Liver (tissue), 9 donors: ENCODE data around the gene CALY. TPM values are rescaled to one million over a fixed set of nuclear protein-coding genes. Genes with fewer than 3 reads are reported as not detected.
A peak's percentile ranks its signal among the peaks of the same experiment; 100 is the strongest.

Source experiments
- DNase-seq: peaks from one replicate; pipeline ENCODE4 v3.0.0-alpha.2; 2017; ENCODE audit warnings: low spot score
- H3K27ac ChIP-seq, 2 donors: one replicate each; pipeline ENCODE4 v1.7.0; 2013; ENCODE audit warnings: inconsistent platforms in 2 of 2, low read length in 2 of 2, control low read depth in 1 of 2, low read depth in 1 of 2, mild to moderate bottlenecking in 1 of 2
- H3K27me3 ChIP-seq, 4 donors: one replicate each; pipeline versions ENCODE4 v1.6.1 to v1.7.0; 2013; ENCODE audit warnings: low read length in 3 of 4, inconsistent platforms in 1 of 4, mild to moderate bottlenecking in 1 of 4, moderate library complexity in 1 of 4; ENCODE audit not compliant: control insufficient read depth in 4 of 4, insufficient read depth in 4 of 4
- H3K36me3 ChIP-seq, 4 donors: one replicate each; pipeline versions ENCODE4 v1.6.1 to v1.7.0; 2013; ENCODE audit warnings: low read length in 3 of 4, mild to moderate bottlenecking in 3 of 4, low read depth in 1 of 4, moderate library complexity in 1 of 4; ENCODE audit not compliant: control insufficient read depth in 4 of 4, insufficient read depth in 3 of 4
- H3K4me1 ChIP-seq, 4 donors: one replicate each; pipeline versions ENCODE4 v1.6.1 to v1.7.0; 2013; ENCODE audit warnings: low read length in 3 of 4, mild to moderate bottlenecking in 3 of 4, moderate library complexity in 1 of 4; ENCODE audit not compliant: control insufficient read depth in 4 of 4, insufficient read depth in 4 of 4
- H3K4me3 ChIP-seq, 3 donors: one replicate each; pipeline versions ENCODE4 v1.6.1 to v1.7.0; 2013; ENCODE audit warnings: low read length in 3 of 3, control low read depth in 1 of 3, low read depth in 1 of 3, mild to moderate bottlenecking in 1 of 3
- H3K9ac ChIP-seq, 2 donors: one replicate each; pipeline ENCODE4 v1.7.0; 2013; ENCODE audit warnings: low read length in 2 of 2, mild to moderate bottlenecking in 2 of 2, moderate library complexity in 2 of 2, control low read depth in 1 of 2, low read depth in 1 of 2
- H3K9me3 ChIP-seq, 4 donors: one replicate each; pipeline versions ENCODE4 v1.6.1 to v1.7.0; 2013; ENCODE audit warnings: low read length in 3 of 4; ENCODE audit not compliant: control insufficient read depth in 4 of 4
- EGR1 ChIP-seq, 2 donors: IDR thresholded peaks; 2 replicates each; pipeline ENCODE4 v1.6.1; 2016 to 2018; ENCODE audit warnings: antibody characterized with exemption in 2 of 2, low read depth in 2 of 2
- GABPA ChIP-seq, 2 donors: IDR thresholded peaks in 1 of 2; conservative IDR thresholded peaks in 1 of 2; 2 replicates each; pipeline ENCODE4 v1.6.1; 2016; ENCODE audit warnings: antibody characterized with exemption in 2 of 2, mild to moderate bottlenecking in 1 of 2, moderate library complexity in 1 of 2
- HNF4G ChIP-seq: IDR thresholded peaks from 2 replicates; pipeline ENCODE4 v1.6.1; 2016; ENCODE audit warnings: antibody characterized with exemption
- RXRA ChIP-seq, 2 donors: IDR thresholded peaks; 2 replicates each; pipeline ENCODE4 v1.6.1; 2017 to 2018; ENCODE audit warnings: antibody characterized with exemption in 2 of 2, mild to moderate bottlenecking in 1 of 2
- SP1 ChIP-seq: IDR thresholded peaks from 2 replicates; pipeline ENCODE4 v1.6.1; 2018; ENCODE audit warnings: antibody characterized with exemption, mild to moderate bottlenecking
- WGBS: extraction: QIAGEN DNeasy Blood & Tissue Kit; methylation state at CpG from one replicate; pipeline ENCODE4 v1.1.7; 2013; 5-methylcytosine and 5-hydroxymethylcytosine counted together
- polyA plus RNA-seq, 2 donors: library from polyadenylated mRNA; stranded (reverse) in 1 of 2; unstranded in 1 of 2; fragments of 200-250 nt in 1 of 2; fragments of >200 nt in 1 of 2; fragmentation: Nextera tagmentation in 1 of 2; extraction: Ambion mirVana in 1 of 2; gene quantifications; one replicate each; pipeline versions ENCODE4 v1.2.1 to v1.2.3, GENCODE V29; 2013 to 2015
- total RNA-seq, 2 donors: library from RNA; depleted of rRNA; stranded (reverse); fragments of >200 nt; gene quantifications; one replicate each; pipeline ENCODE4 v1.2.3, GENCODE V29; 2014
- TF ChIP-seq, protein P1 (sequence below): IDR thresholded peaks from 2 replicates; pipeline ENCODE4 v1.6.1; 2016; ENCODE audit warnings: antibody characterized with exemption
- TF ChIP-seq, protein P2 (sequence below): IDR thresholded peaks from 2 replicates; pipeline ENCODE4 v1.6.1; 2016; ENCODE audit warnings: antibody characterized with exemption, mild to moderate bottlenecking
- TF ChIP-seq, protein P3 (sequence below): IDR thresholded peaks from 2 replicates; pipeline ENCODE4 v1.6.1; 2016; ENCODE audit warnings: antibody characterized with exemption
- TF ChIP-seq, protein P4 (sequence below): fragments of 150-350 bp; IDR thresholded peaks from 2 replicates; pipeline ENCODE4 v1.5.1; 2017; ENCODE audit warnings: improper control_type of control experiment, low read depth, low read length; ENCODE audit not compliant: missing input control
- TF ChIP-seq, protein P5 (sequence below): IDR thresholded peaks from 2 replicates; pipeline ENCODE4 v1.6.1; 2016; ENCODE audit warnings: antibody characterized with exemption
- donor health status: healthy.
- donor health status: healthy.
- donor health status: healthy.
- donor health status: healthy.
- donor health status: healthy.

CALY gene
- total and polyA plus RNA-seq, 4 donors: 0.07 TPM; not detected in 3

DNA sequence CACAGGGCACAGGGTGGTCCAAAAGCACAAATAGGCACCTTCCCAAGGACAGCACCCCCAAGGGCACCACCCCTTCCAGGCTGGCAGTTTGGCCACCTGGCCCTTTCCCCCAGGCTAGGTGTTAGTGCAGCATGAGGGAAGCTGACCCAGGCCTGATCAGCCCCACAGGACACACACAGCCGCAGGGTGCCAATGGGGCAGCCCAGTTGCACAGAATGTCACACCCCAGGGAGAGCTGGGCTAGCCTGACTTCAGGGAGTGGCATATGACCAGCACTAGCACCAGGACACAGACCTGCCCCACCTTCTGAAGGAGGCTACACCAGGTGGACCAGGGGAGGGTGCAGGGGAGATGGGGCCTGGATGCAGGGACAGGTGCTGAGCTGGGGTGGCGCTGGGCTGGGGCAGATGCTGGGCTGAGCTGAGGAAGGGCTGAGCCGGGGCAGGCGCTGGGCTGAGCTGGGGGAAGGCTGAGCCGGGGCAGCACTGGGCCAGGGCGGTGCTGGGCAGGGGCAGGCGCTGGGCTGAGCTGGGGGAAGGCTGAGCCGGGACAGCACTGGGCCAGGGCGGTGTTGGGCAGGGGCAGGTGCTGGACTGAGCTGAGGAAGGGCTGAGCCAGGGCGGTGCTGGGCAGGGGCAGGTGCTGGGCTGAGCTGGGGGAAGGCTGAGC lies 56.2 kb downstream of the CALY start:
- H3K36me3 ChIP-seq: peaks cover 22 to 55% (median 34%) of the 10 kb centered on the region in 4 donors
- TF ChIP-seq RXRA (IDR thresholded peaks at IDR 0.05): no peak
- TF ChIP-seq, protein P1, sequence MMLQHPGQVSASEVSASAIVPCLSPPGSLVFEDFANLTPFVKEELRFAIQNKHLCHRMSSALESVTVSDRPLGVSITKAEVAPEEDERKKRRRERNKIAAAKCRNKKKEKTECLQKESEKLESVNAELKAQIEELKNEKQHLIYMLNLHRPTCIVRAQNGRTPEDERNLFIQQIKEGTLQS: no peak
- TF ChIP-seq GABPA (IDR thresholded peaks at IDR 0.05 in 1 of 2, conservative IDR thresholded peaks at IDR 0.05 in 1 of 2): no peak
- TF ChIP-seq EGR1 (IDR thresholded peaks at IDR 0.05; ENCODE audit: low read depth in 2 of 2): no peak
- TF ChIP-seq, protein P2, sequence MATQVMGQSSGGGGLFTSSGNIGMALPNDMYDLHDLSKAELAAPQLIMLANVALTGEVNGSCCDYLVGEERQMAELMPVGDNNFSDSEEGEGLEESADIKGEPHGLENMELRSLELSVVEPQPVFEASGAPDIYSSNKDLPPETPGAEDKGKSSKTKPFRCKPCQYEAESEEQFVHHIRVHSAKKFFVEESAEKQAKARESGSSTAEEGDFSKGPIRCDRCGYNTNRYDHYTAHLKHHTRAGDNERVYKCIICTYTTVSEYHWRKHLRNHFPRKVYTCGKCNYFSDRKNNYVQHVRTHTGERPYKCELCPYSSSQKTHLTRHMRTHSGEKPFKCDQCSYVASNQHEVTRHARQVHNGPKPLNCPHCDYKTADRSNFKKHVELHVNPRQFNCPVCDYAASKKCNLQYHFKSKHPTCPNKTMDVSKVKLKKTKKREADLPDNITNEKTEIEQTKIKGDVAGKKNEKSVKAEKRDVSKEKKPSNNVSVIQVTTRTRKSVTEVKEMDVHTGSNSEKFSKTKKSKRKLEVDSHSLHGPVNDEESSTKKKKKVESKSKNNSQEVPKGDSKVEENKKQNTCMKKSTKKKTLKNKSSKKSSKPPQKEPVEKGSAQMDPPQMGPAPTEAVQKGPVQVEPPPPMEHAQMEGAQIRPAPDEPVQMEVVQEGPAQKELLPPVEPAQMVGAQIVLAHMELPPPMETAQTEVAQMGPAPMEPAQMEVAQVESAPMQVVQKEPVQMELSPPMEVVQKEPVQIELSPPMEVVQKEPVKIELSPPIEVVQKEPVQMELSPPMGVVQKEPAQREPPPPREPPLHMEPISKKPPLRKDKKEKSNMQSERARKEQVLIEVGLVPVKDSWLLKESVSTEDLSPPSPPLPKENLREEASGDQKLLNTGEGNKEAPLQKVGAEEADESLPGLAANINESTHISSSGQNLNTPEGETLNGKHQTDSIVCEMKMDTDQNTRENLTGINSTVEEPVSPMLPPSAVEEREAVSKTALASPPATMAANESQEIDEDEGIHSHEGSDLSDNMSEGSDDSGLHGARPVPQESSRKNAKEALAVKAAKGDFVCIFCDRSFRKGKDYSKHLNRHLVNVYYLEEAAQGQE: no peak
- TF ChIP-seq HNF4G: no peak
- TF ChIP-seq, protein P3, sequence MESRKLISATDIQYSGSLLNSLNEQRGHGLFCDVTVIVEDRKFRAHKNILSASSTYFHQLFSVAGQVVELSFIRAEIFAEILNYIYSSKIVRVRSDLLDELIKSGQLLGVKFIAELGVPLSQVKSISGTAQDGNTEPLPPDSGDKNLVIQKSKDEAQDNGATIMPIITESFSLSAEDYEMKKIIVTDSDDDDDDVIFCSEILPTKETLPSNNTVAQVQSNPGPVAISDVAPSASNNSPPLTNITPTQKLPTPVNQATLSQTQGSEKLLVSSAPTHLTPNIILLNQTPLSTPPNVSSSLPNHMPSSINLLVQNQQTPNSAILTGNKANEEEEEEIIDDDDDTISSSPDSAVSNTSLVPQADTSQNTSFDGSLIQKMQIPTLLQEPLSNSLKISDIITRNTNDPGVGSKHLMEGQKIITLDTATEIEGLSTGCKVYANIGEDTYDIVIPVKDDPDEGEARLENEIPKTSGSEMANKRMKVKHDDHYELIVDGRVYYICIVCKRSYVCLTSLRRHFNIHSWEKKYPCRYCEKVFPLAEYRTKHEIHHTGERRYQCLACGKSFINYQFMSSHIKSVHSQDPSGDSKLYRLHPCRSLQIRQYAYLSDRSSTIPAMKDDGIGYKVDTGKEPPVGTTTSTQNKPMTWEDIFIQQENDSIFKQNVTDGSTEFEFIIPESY: no peak
- TF ChIP-seq, protein P4, sequence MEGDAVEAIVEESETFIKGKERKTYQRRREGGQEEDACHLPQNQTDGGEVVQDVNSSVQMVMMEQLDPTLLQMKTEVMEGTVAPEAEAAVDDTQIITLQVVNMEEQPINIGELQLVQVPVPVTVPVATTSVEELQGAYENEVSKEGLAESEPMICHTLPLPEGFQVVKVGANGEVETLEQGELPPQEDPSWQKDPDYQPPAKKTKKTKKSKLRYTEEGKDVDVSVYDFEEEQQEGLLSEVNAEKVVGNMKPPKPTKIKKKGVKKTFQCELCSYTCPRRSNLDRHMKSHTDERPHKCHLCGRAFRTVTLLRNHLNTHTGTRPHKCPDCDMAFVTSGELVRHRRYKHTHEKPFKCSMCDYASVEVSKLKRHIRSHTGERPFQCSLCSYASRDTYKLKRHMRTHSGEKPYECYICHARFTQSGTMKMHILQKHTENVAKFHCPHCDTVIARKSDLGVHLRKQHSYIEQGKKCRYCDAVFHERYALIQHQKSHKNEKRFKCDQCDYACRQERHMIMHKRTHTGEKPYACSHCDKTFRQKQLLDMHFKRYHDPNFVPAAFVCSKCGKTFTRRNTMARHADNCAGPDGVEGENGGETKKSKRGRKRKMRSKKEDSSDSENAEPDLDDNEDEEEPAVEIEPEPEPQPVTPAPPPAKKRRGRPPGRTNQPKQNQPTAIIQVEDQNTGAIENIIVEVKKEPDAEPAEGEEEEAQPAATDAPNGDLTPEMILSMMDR: no peak
- H3K9me3 ChIP-seq: no peaks in the 10 kb centered on the region
- no peaks in the 10 kb centered on the region for H3K27me3 ChIP-seq
- no peak overlapping the region for H3K4me3 ChIP-seq
- no peak for DNase-seq
- H3K9ac ChIP-seq: no peak overlapping the region
- WGBS: 91% methylated on average over 10 of the region's 10 CpGs
- H3K4me1 ChIP-seq: peaks cover 12 to 36% (median 27%) of the 10 kb centered on the region in 4 donors
- peak overlapping the region in 1 of 2 donors; percentile 64 for H3K27ac ChIP-seq

DNA sequence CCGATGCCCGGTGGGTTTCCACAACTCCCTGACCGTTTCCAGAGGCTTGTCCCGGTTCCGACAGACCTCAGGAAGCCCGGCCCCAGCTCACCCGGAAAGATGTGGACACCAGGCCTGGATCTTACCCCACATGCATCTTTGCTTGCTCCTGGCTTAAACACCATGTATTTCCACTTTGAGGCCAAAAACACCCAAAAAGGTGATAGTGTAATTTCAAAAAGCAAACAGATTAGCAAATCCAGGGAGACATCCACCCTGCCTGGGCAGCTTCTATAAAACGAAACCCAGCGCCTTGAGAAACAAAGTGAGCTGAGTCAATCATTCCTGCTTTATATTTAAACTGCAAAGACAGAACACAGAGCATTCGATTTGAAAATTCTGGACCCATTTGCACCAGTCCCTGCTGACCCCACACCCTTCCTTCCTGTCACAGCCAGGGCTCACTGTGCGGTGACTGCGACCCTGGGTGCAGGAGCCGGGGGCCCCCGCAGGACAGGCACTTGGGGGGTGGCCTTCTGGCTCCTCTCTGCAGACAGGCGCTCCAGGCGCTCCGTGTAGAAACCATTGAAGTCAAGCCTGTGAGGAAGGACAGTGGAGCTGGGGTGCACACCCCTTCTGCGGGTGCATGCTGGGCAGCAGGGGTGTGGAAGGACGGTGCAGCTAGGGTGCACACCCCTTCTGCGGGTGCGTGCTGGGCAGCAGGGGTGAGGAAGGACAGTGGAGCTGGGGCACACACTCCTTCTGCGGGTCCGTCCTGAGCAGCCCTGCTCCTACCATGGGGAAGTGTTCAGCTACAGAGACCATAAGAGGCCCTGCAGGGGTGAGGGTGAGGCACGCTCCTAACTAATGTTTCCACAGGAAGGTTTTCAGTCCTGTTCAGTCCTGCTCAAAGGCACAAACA lies 57.1 kb downstream of the CALY start:
- Histone ChIP-seq H3K4me3 (no peak overlapping the region), H3K27ac (peak overlapping the region; percentile 64 to 84), H3K4me1 (peaks cover 12 to 36% (median 27%) of the 10 kb centered on the region in 4 donors), H3K27me3 (no peaks in the 10 kb centered on the region), H3K9me3 (no peaks in the 10 kb centered on the region), H3K36me3 (peaks cover 16 to 45% (median 25%) of the 10 kb centered on the region in 4 donors), H3K9ac (no peak overlapping the region)
- 84% methylated on average over 24 of the region's 24 CpGs for WGBS
- TF ChIP-seq, protein P5, sequence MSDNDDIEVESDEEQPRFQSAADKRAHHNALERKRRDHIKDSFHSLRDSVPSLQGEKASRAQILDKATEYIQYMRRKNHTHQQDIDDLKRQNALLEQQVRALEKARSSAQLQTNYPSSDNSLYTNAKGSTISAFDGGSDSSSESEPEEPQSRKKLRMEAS: no peak
- TF ChIP-seq, protein P3: no peak
- TF ChIP-seq SP1: no peak
- DNase-seq: no peak
